EH (cell line): ENCODE results near the gene NPY1R.

ENCODE experiments used
- DNase-seq: peaks from one replicate; pipeline ENCODE4 v3.0.0-alpha.2; 2015; ENCODE audit warnings: low read depth

The NPY1R gene

DNA sequence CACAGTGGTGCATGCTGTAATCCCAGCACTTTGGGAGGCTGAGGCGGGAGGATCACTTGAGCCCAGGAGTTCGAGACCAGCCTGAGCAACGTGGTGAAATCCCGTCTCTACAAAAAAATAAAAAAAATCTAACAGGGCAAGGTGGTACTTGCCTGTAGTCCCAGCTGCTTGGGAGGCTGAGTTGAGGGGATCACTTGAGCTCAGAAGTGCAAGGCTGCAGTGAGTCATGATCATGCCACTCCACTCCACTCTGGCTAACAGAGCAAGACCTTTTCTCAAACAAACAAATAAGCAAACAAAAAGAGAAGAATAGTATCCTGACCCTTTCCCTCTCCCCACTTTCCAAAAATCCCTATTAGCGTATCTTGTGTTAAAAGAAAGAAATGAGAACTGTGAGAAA, 52.7 kb downstream of the NPY1R start:
- no peak for DNase-seq

DNA sequence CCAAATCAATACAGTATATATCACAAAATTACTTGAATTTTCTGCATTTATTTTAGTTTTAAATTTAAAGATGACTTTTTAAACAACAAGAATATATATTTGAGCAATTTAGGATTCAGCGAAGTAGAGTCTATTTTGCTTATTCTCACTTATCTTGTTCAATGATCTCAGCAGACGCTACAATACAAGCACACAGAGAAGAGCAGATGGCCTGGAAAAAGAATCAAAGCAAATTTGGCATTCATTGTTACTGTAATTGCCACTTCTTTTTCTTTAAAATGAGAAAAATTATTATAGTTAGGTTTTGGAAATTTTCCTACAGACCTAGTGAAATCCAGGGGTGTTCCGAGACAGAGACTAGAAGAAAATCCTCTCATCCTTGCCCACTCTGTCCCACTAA, 57.5 kb downstream of the NPY1R start:
- no peak for DNase-seq
